Renal cortex interstitium (tissue), 11 donors: ENCODE results near the gene SLC35D3. TPM values are rescaled to one million over a fixed set of nuclear protein-coding genes. Genes with fewer than 3 reads are reported as not detected.
"Not testable (repeated sequence)": the region's sequence is repeated elsewhere in the genome, so short reads cannot be mapped to it uniquely, and the experiment has no call there.

Source experiments
- DNase-seq, 11 donors: peaks; one replicate each; pipeline ENCODE4 v3.0.0-alpha.2; 2013; ENCODE audit warnings: low read depth in 9 of 11, low spot score in 4 of 11; ENCODE audit errors: extremely low read depth in 1 of 11
- polyA plus RNA-seq, 3 donors: library from polyadenylated mRNA; unstranded; fragments of 120-200 nt; gene quantifications; one replicate each; pipeline ENCODE4 v1.2.1, GENCODE V29; 2013; ENCODE audit not compliant: insufficient read length in 3 of 3

Gene SLC35D3
- polyA plus RNA-seq, 3 donors, result 0.19 to 0.31 TPM; not detected in 1

GRCh38 chr6:136920671-136921380 is 1.3 kb upstream of the SLC35D3 start:
- peak in 2 of 11 donors; percentile 8 to 13 for DNase-seq

DNA sequence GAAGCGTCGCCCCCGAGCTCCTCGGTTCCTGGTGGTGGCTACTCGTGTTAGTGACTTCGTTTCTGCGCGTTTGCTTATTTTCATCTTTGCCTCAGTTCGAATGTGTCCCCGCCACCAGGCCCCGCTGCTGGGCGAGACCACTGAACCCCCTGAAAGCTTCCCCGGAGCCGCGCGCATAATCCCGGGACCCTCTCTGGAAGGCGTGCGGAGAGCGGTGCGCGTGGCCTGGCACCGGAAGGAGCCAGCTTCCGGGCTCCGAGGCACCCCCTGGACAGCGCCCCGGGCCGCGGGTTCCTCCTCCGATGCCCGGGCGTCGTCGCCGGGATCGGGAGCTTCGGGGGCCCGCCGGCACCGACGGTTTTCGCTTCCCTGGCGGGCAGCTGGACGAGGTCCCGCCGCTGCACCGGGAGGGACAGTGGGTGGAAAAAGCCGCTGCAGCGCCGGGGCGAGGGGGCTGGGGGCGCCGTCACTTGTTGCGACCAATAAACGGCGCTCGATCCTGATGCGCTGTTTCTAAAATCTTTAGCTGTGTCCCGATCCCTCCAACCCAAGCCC is 643 bp upstream of the SLC35D3 start:
- DNase-seq, result peak in 2 of 11 donors; percentile 6 to 8

GRCh38 chr6:136922685-136923006 is 545 bp downstream of the SLC35D3 start:
- DNase-seq, result peak in 1 of 11 donors; percentile 6

DNA sequence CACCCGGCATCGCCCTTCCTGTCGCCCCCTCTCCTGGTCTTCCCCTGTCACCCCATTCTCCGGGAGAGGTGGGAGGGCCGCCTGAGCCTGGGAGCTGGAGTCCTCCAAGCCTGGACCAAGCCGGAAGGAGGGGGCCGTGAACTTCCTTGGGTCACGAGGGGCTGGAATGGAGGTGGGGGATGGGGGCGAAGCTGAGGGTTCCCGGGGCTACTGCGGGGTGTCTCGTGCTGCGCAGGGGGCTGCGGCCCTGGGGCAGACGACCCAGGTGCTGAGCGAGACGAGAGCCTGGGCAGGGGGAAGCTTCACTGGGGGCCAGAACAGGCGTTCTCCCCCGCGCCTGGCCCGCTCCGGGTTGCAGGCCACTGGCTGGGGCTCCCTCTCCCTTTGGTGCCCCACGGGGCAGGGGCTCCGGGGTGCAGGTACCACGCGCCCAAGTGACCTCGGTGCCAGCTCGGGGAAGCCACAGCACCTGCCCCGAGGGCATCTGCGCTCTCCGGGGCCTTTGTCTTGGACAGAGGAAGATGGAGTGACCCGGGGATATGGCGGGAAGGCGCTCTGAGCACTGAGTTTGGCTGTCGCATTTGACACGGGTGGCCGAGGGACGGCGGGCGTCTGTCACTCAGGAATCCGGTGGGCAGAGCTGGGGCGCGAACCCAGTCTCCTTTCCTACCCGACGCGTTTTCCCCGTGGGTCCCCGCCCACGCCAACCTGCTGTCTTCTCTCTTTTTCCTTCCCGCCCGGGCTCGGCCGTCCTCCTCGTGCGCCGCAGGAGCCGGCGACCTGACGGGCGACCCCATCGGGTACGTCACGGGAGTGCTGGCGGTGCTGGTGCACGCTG is 1.2 kb downstream of the SLC35D3 start:
- DNase-seq, result no peak

DNA sequence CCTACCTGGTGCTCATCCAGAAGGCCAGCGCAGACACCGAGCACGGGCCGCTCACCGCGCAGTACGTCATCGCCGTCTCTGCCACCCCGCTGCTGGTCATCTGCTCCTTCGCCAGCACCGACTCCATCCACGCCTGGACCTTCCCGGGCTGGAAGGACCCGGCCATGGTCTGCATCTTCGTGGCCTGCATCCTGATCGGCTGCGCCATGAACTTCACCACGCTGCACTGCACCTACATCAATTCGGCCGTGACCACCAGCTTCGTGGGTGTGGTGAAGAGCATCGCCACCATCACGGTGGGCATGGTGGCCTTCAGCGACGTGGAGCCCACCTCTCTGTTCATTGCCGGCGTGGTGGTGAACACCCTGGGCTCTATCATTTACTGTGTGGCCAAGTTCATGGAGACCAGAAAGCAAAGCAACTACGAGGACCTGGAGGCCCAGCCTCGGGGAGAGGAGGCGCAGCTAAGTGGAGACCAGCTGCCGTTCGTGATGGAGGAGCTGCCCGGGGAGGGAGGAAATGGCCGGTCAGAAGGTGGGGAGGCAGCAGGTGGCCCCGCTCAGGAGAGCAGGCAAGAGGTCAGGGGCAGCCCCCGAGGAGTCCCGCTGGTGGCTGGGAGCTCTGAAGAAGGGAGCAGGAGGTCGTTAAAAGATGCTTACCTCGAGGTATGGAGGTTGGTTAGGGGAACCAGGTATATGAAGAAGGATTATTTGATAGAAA is 2.0 kb downstream of the SLC35D3 start:
- no peak for DNase-seq

DNA sequence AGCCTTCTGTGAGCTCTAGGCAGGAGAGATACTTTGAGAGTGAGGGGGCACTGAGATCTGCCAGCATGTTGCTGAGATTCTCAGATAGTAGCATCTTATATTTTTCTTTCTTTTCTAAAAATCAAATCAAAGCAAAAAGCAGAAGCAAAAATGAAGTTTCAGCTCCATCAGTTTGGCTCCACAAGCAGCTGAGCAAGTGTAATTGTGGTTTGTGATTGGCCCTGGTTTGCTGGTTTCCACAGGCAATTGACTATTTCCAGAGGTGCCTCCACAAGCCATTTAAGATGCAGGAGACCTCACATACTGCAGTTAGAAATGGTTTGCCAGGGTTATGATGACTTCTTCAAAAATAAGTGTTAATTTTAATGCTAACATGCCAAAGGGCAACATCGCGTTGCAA is 4.3 kb downstream of the SLC35D3 start:
- no peak for DNase-seq

DNA sequence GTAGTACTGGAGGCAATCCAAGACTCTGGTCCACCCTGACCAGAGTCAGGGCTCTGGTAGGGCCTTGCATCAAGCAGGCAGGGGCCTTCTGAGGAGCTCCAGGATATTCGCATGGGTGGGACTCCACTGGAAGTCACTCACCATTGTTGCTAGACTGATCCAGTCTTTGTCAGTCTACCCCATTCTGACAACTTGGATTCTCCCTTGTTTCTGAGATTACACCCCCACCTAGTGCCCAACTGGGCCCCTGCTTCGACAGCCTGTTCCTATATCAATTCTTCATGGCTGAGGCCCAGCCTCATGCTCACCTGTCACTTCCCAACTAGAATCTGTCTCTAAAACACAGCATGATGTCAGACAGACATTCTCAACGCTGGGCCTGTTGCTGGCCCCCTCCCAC is 5.2 kb downstream of the SLC35D3 start:
- DNase-seq, result no peak

DNA sequence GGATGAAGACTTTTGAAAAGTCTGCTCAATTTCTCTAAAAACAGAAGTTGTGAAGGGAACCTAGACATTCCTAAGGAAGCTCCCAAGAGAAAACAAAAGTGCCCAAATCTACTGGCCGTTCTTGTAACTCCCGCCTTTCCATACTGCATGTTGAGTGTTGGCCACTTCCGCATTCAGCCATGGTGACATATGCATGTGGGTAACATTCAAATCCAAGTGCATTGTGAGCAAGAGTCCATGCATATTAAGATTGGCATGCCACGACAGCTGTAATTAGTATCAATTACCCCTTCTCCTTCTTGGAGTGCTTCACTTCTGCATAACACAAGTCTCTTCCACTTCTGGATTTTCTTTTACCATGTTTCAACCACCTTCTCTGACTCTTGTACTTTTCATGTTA is 8.4 kb downstream of the SLC35D3 start:
- DNase-seq, result no peak

- no peak for DNase-seq
These were observed 10.5 kb downstream of the SLC35D3 start for GRCh38 chr6:136932599-136932998.

GRCh38 chr6:136945072-136945471 is 23.0 kb downstream of the SLC35D3 start:
- no peak for DNase-seq

- no peak for DNase-seq
These were observed 23.6 kb downstream of the SLC35D3 start for GRCh38 chr6:136945711-136946121.

- DNase-seq, result no peak
These were observed 24.9 kb downstream of the SLC35D3 start for GRCh38 chr6:136947037-136947436.

DNA sequence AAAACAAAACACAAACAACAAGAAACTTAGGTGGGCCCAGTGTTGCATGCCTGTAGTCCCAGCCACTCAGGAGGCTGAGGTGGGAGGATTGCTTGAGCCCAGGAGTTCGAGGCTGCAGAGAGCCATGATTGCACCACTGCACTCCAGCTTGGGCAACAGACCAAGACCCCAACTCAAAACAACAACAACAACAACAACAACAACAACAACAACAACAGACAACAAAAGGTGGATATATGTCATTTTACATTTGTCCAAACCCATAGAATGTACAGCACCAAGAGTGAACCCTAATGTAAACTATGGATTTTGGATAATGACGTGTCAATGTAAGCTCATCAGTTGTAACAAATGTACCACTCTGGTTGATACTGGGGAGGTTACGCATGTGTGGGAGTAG is 27.9 kb downstream of the SLC35D3 start:
- not testable (repeated sequence) for DNase-seq

DNA sequence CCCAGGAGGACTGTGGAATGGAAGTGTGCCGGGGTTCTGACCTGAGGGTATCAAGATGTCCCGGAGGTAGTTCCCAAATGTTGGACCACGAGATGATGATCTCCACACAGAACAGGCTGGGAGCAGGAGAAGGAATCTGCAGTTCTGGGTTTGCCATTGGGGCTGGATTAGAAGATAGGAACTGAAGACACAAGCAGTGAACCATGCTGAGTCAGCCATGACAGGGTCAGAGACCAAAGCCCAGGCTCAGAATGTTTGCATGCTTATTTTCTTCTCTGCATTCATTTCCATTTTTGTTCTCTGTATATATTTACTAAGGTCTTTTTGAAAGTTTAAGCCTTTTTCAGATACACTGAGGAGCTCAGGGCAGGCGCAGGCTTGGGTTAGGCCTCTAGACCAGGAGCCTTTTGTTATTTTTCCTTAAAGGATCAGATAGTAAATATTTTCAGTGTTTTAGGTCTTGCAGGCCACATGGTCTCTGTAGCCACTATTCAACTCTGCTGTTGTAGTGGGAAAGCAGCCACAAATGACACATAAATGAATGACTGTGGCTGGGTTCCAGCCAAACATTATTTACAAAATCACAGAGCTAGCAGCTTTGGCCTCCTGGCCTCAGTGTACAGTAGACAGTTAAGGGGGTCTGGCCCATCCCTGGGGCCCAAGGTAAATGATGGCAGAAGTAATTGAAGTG is 28.5 kb downstream of the SLC35D3 start:
- no peak for DNase-seq

- no peak for DNase-seq
These were observed 30.7 kb downstream of the SLC35D3 start for GRCh38 chr6:136952714-136953260.

GRCh38 chr6:136955123-136955522 is 33.0 kb downstream of the SLC35D3 start:
- no peak for DNase-seq

DNA sequence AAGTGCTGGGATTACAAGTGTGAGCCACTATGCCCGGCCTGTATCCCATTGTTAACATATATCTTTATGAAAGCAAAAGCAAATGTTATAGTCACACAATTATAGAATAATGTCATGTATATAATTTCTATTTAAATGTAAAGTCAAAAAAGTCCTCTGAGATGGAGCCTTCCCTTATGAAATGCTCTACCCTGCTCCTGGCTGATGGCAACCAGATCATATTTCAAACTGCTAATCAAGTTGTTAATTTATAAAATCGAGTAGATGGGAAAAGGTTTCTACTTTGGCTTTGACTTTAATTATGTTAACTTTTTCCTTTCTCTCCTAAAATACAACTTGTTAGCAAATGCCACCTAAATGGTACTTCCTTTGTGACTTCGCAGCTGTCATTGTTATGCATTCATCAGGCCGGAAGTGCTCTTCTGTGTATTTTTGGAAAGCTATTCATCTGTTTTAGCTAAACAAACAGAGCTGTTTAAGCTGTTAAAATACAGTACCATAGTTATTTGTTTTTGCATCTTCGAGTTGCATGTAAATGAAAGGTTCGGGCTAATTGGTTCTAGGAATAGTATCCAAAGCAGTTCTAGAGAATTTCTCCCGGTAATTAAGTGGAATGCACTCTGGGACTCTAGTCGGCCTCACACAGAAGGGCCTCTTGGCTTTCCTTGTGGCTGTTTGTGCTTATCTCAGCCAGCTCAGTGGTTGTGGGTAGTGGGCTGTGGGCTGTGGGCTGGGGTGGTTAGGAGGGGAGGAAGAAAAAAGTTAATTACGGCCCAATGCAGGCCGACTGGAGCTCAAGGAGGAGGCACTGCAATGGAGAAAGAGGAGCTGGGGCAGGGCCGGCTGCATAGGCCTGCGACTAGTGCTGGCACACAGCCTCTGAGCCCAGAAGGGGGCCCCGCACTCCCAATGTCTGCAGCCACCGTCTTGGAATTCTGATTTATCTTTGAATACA is 34.8 kb downstream of the SLC35D3 start:
- DNase-seq, result peak in 1 of 11 donors; percentile 9

DNA sequence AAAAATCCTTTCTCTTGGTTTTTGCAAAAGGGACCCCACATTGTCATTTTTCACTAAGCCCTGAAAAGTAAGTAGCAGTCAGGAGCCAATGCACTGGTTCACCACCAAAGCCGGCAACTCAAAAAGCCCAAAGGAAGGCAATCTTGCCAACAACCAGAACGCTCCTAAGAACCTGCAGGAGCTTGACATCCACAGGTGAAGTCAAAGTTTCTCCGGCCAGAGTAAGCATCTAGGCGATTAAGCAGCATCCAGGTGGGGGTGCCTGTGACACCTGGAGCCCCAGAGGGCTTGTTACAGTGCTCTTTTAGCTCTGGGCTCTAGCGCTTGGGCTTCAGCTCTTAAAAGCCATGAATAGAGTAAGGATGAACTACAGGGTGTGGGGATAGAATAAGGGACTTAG is 36.1 kb downstream of the SLC35D3 start:
- DNase-seq, result no peak
